Muscle of back (tissue), 11 donors: ENCODE data around the gene UFC1. TPM values are rescaled to one million over a fixed set of nuclear protein-coding genes. Genes with fewer than 3 reads are reported as not detected.

ENCODE experiments used
- DNase-seq, 3 donors: peaks; one replicate each; pipeline versions ENCODE4 v3.0.0 to v3.0.0-alpha.2; 2013
- polyA plus RNA-seq, 10 donors: library from polyadenylated mRNA; unstranded; fragments of 120-200 nt; gene quantifications; one replicate each; pipeline ENCODE4 v1.2.1, GENCODE V29; 2013; ENCODE audit not compliant: insufficient read length in 10 of 10

UFC1 gene
- polyA plus RNA-seq, 10 donors: 93.2 to 118 (median 101) TPM

DNA sequence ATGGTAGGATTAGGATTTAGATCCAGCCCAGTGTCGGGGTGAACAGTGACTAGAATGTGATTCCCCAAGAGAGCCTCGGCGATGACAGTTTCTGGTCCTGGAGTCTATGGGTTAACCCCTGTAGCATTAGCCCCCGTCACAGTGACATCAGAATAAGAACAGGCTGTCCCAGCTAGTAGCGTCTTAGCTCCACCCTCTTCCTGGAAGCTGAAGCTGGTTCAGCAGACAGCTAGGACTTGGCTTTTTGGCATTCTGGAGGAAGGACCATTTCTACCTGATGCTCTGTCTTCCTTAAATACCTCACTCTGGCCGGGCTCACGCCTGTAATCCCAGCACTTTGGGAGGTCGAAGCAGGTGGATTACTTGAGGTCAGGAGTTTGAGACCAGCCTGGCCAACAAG, 53.4 kb downstream of the UFC1 start:
- no peak for DNase-seq

Other genes with a start within 250 kb of the UFC1 start
- gene ITLN2, start 199.2 kb upstream of the UFC1 start, polyA plus RNA-seq: under 1 TPM in 2 of 10 donors, not detected in 8; 0.24 TPM
- gene F11R, start 132.8 kb upstream of the UFC1 start, polyA plus RNA-seq: 10 to 100 TPM in 9 of 10 donors, 1 to 10 TPM in 1; 8.2 to 24.1 (median 16.4) TPM
- 10 to 100 TPM; 21.1 to 31.3 (median 25.8) TPM for gene TSTD1, start 115.0 kb upstream of the UFC1 start, polyA plus RNA-seq
- 10 to 100 TPM; 30.7 to 42.9 (median 34.0) TPM for gene USF1, start 108.0 kb upstream of the UFC1 start, polyA plus RNA-seq
- 10 to 100 TPM in 1 of 10 donors, 1 to 10 TPM in 9; 2.1 to 12.3 (median 2.7) TPM for gene ARHGAP30, start 84.1 kb upstream of the UFC1 start, polyA plus RNA-seq
- gene NECTIN4, start 64.4 kb upstream of the UFC1 start, polyA plus RNA-seq: 1 to 10 TPM in 2 of 10 donors, under 1 TPM in 5, not detected in 3; 0.11 to 8.0 (median 0.18) TPM
- gene KLHDC9, start 55.6 kb upstream of the UFC1 start, polyA plus RNA-seq: 1 to 10 TPM in 4 of 10 donors, under 1 TPM in 6; 0.43 to 1.8 (median 0.89) TPM
- 10 to 100 TPM; 52.6 to 81.9 (median 62.9) TPM for gene PFDN2, start 35.9 kb upstream of the UFC1 start, polyA plus RNA-seq
- 10 to 100 TPM; 25.5 to 33.3 (median 29.0) TPM for gene NIT1, start 35.9 kb upstream of the UFC1 start, polyA plus RNA-seq
- gene DEDD, start 21.3 kb upstream of the UFC1 start, polyA plus RNA-seq: 10 to 100 TPM; 36.0 to 47.4 (median 44.5) TPM
- 10 to 100 TPM; 24.5 to 33.2 (median 27.3) TPM for gene USP21, start 5.5 kb downstream of the UFC1 start, polyA plus RNA-seq
- gene PPOX, start 12.4 kb downstream of the UFC1 start, polyA plus RNA-seq: 10 to 100 TPM; 15.2 to 29.1 (median 19.1) TPM
- gene B4GALT3, start 23.5 kb downstream of the UFC1 start, polyA plus RNA-seq: 10 to 100 TPM; 18.2 to 29.4 (median 23.3) TPM
- 10 to 100 TPM in 8 of 10 donors, 1 to 10 TPM in 2; 6.8 to 23.6 (median 11.8) TPM for gene ADAMTS4, start 45.1 kb downstream of the UFC1 start, polyA plus RNA-seq
- 100 to 1,000 TPM; 115 to 160 (median 139) TPM for gene NDUFS2, start 48.4 kb downstream of the UFC1 start, polyA plus RNA-seq
- gene FCER1G, start 61.3 kb downstream of the UFC1 start, polyA plus RNA-seq: 10 to 100 TPM; 14.9 to 26.2 (median 19.6) TPM
- gene APOA2, start 69.7 kb downstream of the UFC1 start, polyA plus RNA-seq: 10 to 100 TPM in 1 of 10 donors, 1 to 10 TPM in 1, under 1 TPM in 1, not detected in 7; 0.55 to 10.5 (median 2.2) TPM
- 10 to 100 TPM in 3 of 10 donors, 1 to 10 TPM in 7; 8.7 to 11.3 (median 9.4) TPM for gene TOMM40L, start 72.1 kb downstream of the UFC1 start, polyA plus RNA-seq
- 1 to 10 TPM in 3 of 10 donors, under 1 TPM in 7; 0.58 to 1.4 (median 0.75) TPM for gene NR1I3, start 84.2 kb downstream of the UFC1 start, polyA plus RNA-seq
- gene PCP4L1, start 104.8 kb downstream of the UFC1 start, polyA plus RNA-seq: under 1 TPM; 0.19 to 0.63 (median 0.36) TPM
- 10 to 100 TPM in 9 of 10 donors, 1 to 10 TPM in 1; 9.1 to 17.8 (median 13.0) TPM for gene MPZ, start 156.0 kb downstream of the UFC1 start, polyA plus RNA-seq
- 100 to 1,000 TPM; 120 to 148 (median 133) TPM for gene SDHC, start 160.4 kb downstream of the UFC1 start, polyA plus RNA-seq
- gene CFAP126, start 213.9 kb downstream of the UFC1 start, polyA plus RNA-seq: 1 to 10 TPM in 4 of 10 donors, under 1 TPM in 5, not detected in 1; 0.31 to 2.0 (median 0.50) TPM